Measurements from ENCODE around the gene LZTFL1.

DNA sequence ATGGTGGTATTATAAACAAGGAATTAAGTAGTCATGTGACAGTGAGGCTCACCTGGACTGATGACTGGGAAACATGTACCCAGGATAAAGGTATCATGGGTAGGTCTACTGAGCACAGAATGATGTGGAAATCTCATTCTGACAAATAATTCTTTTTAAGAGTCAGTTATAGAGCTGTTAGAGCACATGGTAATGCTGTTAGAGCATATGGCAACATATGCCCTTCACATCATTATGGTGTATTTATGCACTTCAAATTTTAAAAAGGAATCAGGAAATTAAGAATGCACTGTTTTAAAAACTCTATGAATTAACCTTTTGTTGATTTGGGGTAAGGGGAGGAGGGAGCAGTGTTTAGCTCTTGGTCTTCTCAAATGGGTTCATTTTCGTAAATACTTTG lies 47.3 kb downstream of the LZTFL1 start:
- TF ChIP-seq, protein P1, sequence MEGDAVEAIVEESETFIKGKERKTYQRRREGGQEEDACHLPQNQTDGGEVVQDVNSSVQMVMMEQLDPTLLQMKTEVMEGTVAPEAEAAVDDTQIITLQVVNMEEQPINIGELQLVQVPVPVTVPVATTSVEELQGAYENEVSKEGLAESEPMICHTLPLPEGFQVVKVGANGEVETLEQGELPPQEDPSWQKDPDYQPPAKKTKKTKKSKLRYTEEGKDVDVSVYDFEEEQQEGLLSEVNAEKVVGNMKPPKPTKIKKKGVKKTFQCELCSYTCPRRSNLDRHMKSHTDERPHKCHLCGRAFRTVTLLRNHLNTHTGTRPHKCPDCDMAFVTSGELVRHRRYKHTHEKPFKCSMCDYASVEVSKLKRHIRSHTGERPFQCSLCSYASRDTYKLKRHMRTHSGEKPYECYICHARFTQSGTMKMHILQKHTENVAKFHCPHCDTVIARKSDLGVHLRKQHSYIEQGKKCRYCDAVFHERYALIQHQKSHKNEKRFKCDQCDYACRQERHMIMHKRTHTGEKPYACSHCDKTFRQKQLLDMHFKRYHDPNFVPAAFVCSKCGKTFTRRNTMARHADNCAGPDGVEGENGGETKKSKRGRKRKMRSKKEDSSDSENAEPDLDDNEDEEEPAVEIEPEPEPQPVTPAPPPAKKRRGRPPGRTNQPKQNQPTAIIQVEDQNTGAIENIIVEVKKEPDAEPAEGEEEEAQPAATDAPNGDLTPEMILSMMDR (IDR thresholded peaks at IDR 0.05), result no peak
- no peak for TF ChIP-seq POLR2A (IDR thresholded peaks at IDR 0.05)
